Vagina (tissue), 2 donors: ENCODE measurements around the gene NUP88.

Experiments used
- CTCF ChIP-seq, 3 experiments: fragments of 450-650 bp in 2 of 3; fragments of 200-600 bp in 1 of 3; sonication (generic) in 1 of 3; IDR thresholded peaks; one replicate each; pipeline ENCODE4 v1.5.1; 2017 to 2019; ENCODE audit warnings: antibody characterized with exemption in 3 of 3, mild to moderate bottlenecking in 2 of 3, moderate library complexity in 2 of 3
- POLR2A ChIP-seq, 2 donors: fragments of 450-650 bp; IDR thresholded peaks; one replicate each; pipeline ENCODE4 v1.6.1; 2017; ENCODE audit warnings: antibody characterized with exemption in 2 of 2, mild to moderate bottlenecking in 2 of 2, moderate library complexity in 2 of 2

DNA sequence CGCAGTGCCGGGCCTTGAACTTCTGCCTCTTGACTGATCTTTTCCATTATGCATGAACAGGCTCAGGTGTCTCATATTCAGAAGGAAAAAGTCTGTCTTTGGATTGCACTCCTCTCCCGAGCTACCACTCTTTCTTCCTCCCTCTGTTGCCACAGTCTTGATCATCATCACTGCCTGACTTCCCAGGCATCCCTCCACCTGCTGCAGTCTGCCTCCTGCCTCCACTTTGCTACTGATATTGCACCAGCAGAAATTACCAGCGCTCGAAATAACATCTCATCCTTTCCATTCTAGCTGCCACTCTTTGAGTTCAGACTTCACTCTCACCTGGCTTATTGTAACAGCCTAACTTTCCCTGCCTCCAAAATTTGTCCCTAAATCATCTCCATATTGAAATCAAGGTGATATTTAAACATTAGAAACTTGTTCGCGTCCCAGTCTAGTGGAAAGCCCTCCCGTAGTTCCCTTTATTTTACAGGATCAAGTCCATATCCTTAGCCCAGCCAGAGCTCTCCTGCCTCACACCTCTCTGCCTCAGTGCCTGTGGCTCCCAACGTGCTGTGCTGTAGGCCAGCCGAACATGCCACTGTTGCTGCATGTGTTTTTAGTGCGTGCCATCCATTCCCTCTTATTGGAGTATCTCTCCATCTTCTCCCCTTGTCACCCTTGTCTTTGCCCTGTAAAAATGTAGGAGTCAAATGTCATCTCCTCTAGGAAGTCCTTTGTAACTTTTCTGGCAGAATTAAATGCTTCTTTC, 39.9 kb downstream of the NUP88 start:
- TF ChIP-seq CTCF (IDR thresholded peaks at IDR 0.05), result no peak
- no peak for TF ChIP-seq POLR2A (IDR thresholded peaks at IDR 0.05)
